ENCODE measurements around the gene HSD11B1.

GRCh38 chr1:209733409-209734192 lies 29.0 kb downstream of the HSD11B1 start:
- TF ChIP-seq CTCF (IDR thresholded peaks at IDR 0.05) (no peak), POLR2A (IDR thresholded peaks at IDR 0.05) (no peak)
